AML-193 (cell line): ENCODE measurements around the gene GHSR.

Experiments
- DNase-seq, 2 experiments: peaks; one replicate each; lab custom pipeline; 2025; lab: John Stamatoyannopoulos, UW

Gene GHSR

GRCh38 chr3:172447611-172448579 lies at the start of gene GHSR:
GHSR (minus strand) TSS chr3:172448456; CDS start chr3:172448413, 43 bp downstream.
- no peak for DNase-seq

- DNase-seq, result peak; percentile 84 to 86
Measured at GRCh38 chr3:172490198-172490669, 42.0 kb upstream of the GHSR start.

GRCh38 chr3:172478116-172478515 lies 29.9 kb upstream of the GHSR start:
- DNase-seq, result no peak

GRCh38 chr3:172476347-172476746 lies 28.1 kb upstream of the GHSR start:
- DNase-seq, result peak; percentile 63 to 68

- no peak for DNase-seq
Measured at GRCh38 chr3:172475703-172476102, 27.4 kb upstream of the GHSR start.

- DNase-seq, result no peak
Measured at GRCh38 chr3:172471903-172472302, 23.6 kb upstream of the GHSR start.

- no peak for DNase-seq
Measured at GRCh38 chr3:172470588-172470987, 22.3 kb upstream of the GHSR start.

GRCh38 chr3:172467170-172467824 lies 19.0 kb upstream of the GHSR start:
- no peak for DNase-seq

GRCh38 chr3:172466553-172467130 lies 18.4 kb upstream of the GHSR start:
- DNase-seq, result no peak

GRCh38 chr3:172465281-172465680 lies 17.0 kb upstream of the GHSR start:
- no peak for DNase-seq

GRCh38 chr3:172464306-172464705 lies 16.1 kb upstream of the GHSR start:
- no peak for DNase-seq

- peak; percentile 67 to 70 for DNase-seq
Measured at GRCh38 chr3:172461530-172462138, 13.4 kb upstream of the GHSR start.

GRCh38 chr3:172456404-172456803 lies 8.1 kb upstream of the GHSR start:
- no peak for DNase-seq

- no peak for DNase-seq
Measured at GRCh38 chr3:172454180-172454579, 5.9 kb upstream of the GHSR start.

GRCh38 chr3:172449466-172450149 lies 1.4 kb upstream of the GHSR start:
- no peak for DNase-seq

- DNase-seq, result no peak
Measured at GRCh38 chr3:172448661-172449465, 607 bp upstream of the GHSR start.

GRCh38 chr3:172446198-172446597 lies 2.1 kb downstream of the GHSR start:
- DNase-seq, result no peak

GRCh38 chr3:172444821-172445220 lies 3.4 kb downstream of the GHSR start:
- DNase-seq, result no peak

GRCh38 chr3:172442606-172443005 lies 5.7 kb downstream of the GHSR start:
- DNase-seq, result peak; percentile 21

GRCh38 chr3:172441581-172441980 lies 6.7 kb downstream of the GHSR start:
- DNase-seq, result no peak

GRCh38 chr3:172438186-172438585 lies 10.1 kb downstream of the GHSR start:
- no peak for DNase-seq
